HG02678 (cell line): ENCODE measurements around the gene CFAP210.
"Not testable (repeated sequence)": the region's sequence is repeated elsewhere in the genome, so short reads cannot be mapped to it uniquely, and the experiment has no call there.

Experiments used
- ATAC-seq: cut with Tn5 transposase; IDR thresholded peaks from one replicate; pipeline ENCODE4 v1.9.1; 2021; ENCODE audit warnings: mild to moderate bottlenecking, moderate library complexity; ENCODE audit not compliant: unreplicated experiment

Gene CFAP210

GRCh38 chr2:169713331-169713730 lies 19.1 kb upstream of the CFAP210 start:
- ATAC-seq, result no peak

- no peak for ATAC-seq
Observed at GRCh38 chr2:169712791-169713227, 18.6 kb upstream of the CFAP210 start.

- no peak for ATAC-seq
Observed at GRCh38 chr2:169711751-169712509, 17.7 kb upstream of the CFAP210 start.

- no peak for ATAC-seq
Observed at GRCh38 chr2:169709981-169710380, 15.8 kb upstream of the CFAP210 start.

GRCh38 chr2:169709331-169709730 lies 15.1 kb upstream of the CFAP210 start:
- ATAC-seq, result no peak

- ATAC-seq, result no peak
Observed at GRCh38 chr2:169707626-169708025, 13.4 kb upstream of the CFAP210 start.

GRCh38 chr2:169705927-169706326 lies 11.7 kb upstream of the CFAP210 start:
- ATAC-seq, result no peak

- ATAC-seq, result no peak
Observed at GRCh38 chr2:169704160-169704708, 10.0 kb upstream of the CFAP210 start.

- no peak for ATAC-seq
Observed at GRCh38 chr2:169702996-169703395, 8.8 kb upstream of the CFAP210 start.

GRCh38 chr2:169699173-169699572 lies 5.0 kb upstream of the CFAP210 start:
- not testable (repeated sequence) for ATAC-seq

GRCh38 chr2:169696381-169696780 lies 2.2 kb upstream of the CFAP210 start:
- ATAC-seq, result no peak

GRCh38 chr2:169694894-169695260 lies 672 bp upstream of the CFAP210 start:
- no peak for ATAC-seq

- ATAC-seq, result no peak
Observed at GRCh38 chr2:169693360-169693759, 845 bp downstream of the CFAP210 start.

GRCh38 chr2:169692718-169693117 lies 1.5 kb downstream of the CFAP210 start:
- no peak for ATAC-seq

- ATAC-seq, result no peak
Observed at GRCh38 chr2:169690958-169691357, 3.2 kb downstream of the CFAP210 start.

- ATAC-seq, result not testable (repeated sequence)
Observed at GRCh38 chr2:169687943-169688342, 6.3 kb downstream of the CFAP210 start.

GRCh38 chr2:169686825-169687224 lies 7.4 kb downstream of the CFAP210 start:
- ATAC-seq, result not testable (repeated sequence)

GRCh38 chr2:169684712-169685111 lies 9.5 kb downstream of the CFAP210 start:
- not testable (repeated sequence) for ATAC-seq

- no peak for ATAC-seq
Observed at GRCh38 chr2:169684135-169684565, 10.1 kb downstream of the CFAP210 start.

GRCh38 chr2:169683425-169684134 lies 10.6 kb downstream of the CFAP210 start:
- no peak for ATAC-seq

GRCh38 chr2:169683054-169683424 lies 11.2 kb downstream of the CFAP210 start:
- no peak for ATAC-seq

GRCh38 chr2:169676850-169677249 lies 17.4 kb downstream of the CFAP210 start:
- no peak for ATAC-seq
